SJCRH30 (cell line): ENCODE results near the gene COL5A1. TPM values are rescaled to one million over a fixed set of nuclear protein-coding genes. Genes with fewer than 3 reads are reported as not detected.

Source experiments
- DNase-seq, 2 experiments: peaks; one replicate each; pipeline ENCODE4 v3.0.0-alpha.2; 2015 to 2020
- H3K27ac ChIP-seq: fragments of 250-450 bp; sonication (Bioruptor Pico); 2 replicates; pipeline ENCODE4 v1.5.1; 2020; ENCODE audit warnings: mild to moderate bottlenecking, moderate library complexity
- H3K27me3 ChIP-seq: fragments of 250-450 bp; sonication (Bioruptor Pico); 2 replicates; pipeline ENCODE4 v1.5.1; 2020; ENCODE audit warnings: mild to moderate bottlenecking, moderate library complexity
- H3K36me3 ChIP-seq: fragments of 250-450 bp; sonication (Bioruptor Pico); 2 replicates; pipeline ENCODE4 v1.5.1; 2020; ENCODE audit warnings: mild to moderate bottlenecking, moderate library complexity
- H3K4me1 ChIP-seq: fragments of 250-450 bp; sonication (Bioruptor Pico); 2 replicates; pipeline ENCODE4 v1.5.1; 2020; ENCODE audit warnings: mild to moderate bottlenecking, moderate library complexity
- H3K4me3 ChIP-seq: fragments of 250-450 bp; sonication (Bioruptor Pico); 2 replicates; pipeline ENCODE4 v1.5.1; 2020; ENCODE audit warnings: mild to moderate bottlenecking, moderate library complexity
- H3K9me3 ChIP-seq: fragments of 250-450 bp; sonication (Bioruptor Pico); replicated peaks from 2 replicates; pipeline ENCODE4 v1.5.1; 2020; ENCODE audit warnings: mild to moderate bottlenecking, moderate library complexity
- total RNA-seq: library from RNA; depleted of rRNA; stranded (reverse); fragments of >200 nt; shearing (Covaris generic); gene quantifications from 2 replicates; pipeline ENCODE4 v1.2.3, GENCODE V29; 2014; rRNA removed

Gene COL5A1
- total RNA-seq: 30.9 and 32.1 TPM in 2 replicates

- Histone ChIP-seq H3K4me1 (peaks cover 52% of the 10 kb centered on the region), H3K4me3 (peak within 1 kb of the TSS; percentile 89), H3K27ac (peak within 1 kb of the TSS; percentile 67), H3K9me3 (no peaks in the 10 kb centered on the region), H3K36me3 (peaks cover 3% of the 10 kb centered on the region; the same call in 1 of the 2 replicates), H3K27me3 (no peaks in the 10 kb centered on the region)
- peak; percentile 95 to 96 for DNase-seq
Measured at GRCh38 chr9:134641173-134641989, at the start of gene COL5A1. Gene COL5A1 (plus strand): TSS chr9:134641803. CDS start chr9:134642188, 385 bp downstream.

DNA sequence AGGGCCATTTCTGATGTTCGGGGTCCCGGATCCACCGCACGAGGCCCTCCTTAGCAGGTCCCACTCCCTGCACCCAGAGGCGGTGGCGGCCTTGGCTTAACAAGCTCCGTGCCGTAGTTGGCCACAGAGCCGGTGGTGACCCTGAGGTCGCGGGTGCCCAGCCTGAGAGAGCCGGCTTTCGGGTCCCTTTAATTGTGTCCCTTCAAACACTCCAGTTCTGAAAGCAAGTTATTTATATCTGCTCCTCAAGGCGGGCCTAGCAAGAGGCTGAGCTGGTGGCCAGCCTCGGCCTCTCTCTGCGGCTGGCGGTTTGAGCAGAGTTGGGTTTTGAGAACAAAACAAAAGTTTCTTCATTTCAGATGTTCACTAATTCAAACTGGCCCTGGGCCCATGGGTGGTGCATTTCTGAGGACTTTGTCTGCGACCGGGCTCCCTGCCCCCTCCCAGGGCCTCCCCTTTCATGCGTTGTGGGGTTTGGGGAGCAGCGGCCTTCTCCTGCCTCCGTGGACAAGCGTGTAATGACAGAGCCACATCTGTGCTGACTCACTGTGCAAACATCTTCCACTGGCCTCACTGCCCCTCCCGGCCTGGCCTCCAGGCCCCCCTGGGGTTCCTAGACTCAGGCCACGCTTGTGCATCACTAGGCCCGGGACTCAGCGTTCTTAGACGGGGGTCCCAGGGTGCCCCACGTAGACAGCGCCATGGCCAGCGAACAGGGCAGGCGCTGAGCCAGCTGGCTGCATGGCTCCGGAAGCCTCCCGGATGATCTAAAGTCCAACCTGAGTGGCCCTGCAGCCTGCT, 49.4 kb upstream of the COL5A1 start:
- Histone ChIP-seq H3K9me3 (peaks cover 4% of the 10 kb centered on the region; the same call in 1 of the 2 replicates), H3K27ac (peak overlapping the region; percentile 7; the same call in 1 of the 2 replicates), H3K27me3 (no peaks in the 10 kb centered on the region), H3K4me1 (peaks cover 16% of the 10 kb centered on the region), H3K4me3 (no peak overlapping the region), H3K36me3 (no peaks in the 10 kb centered on the region)
- peak; percentile 60 to 62 for DNase-seq

- H3K27me3 ChIP-seq: no peaks in the 10 kb centered on the region
- DNase-seq: no peak
- peaks cover 4% of the 10 kb centered on the region; the same call in 1 of the 2 replicates for H3K9me3 ChIP-seq
- H3K4me3 ChIP-seq: no peak overlapping the region
- H3K36me3 ChIP-seq: no peaks in the 10 kb centered on the region
- H3K27ac ChIP-seq: peak overlapping the region; percentile 7; the same call in 1 of the 2 replicates
- peaks cover 16% of the 10 kb centered on the region for H3K4me1 ChIP-seq
Measured at GRCh38 chr9:134592819-134593200, 48.8 kb upstream of the COL5A1 start.

GRCh38 chr9:134593286-134594077, 48.1 kb upstream of the COL5A1 start:
- H3K4me3 ChIP-seq: no peak overlapping the region
- no peaks in the 10 kb centered on the region for H3K36me3 ChIP-seq
- peaks cover 16% of the 10 kb centered on the region for H3K4me1 ChIP-seq
- H3K9me3 ChIP-seq: peaks cover 4% of the 10 kb centered on the region; the same call in 1 of the 2 replicates
- no peak for DNase-seq
- H3K27ac ChIP-seq: no peak overlapping the region
- H3K27me3 ChIP-seq: no peaks in the 10 kb centered on the region

GRCh38 chr9:134594078-134594941, 47.3 kb upstream of the COL5A1 start:
- DNase-seq: no peak
- Histone ChIP-seq H3K27ac (no peak overlapping the region), H3K27me3 (no peaks in the 10 kb centered on the region), H3K4me1 (peaks cover 16% of the 10 kb centered on the region), H3K36me3 (no peaks in the 10 kb centered on the region), H3K9me3 (peaks cover 4% of the 10 kb centered on the region; the same call in 1 of the 2 replicates), H3K4me3 (no peak overlapping the region)

- peaks cover 4% of the 10 kb centered on the region; the same call in 1 of the 2 replicates for H3K9me3 ChIP-seq
- no peaks in the 10 kb centered on the region for H3K27me3 ChIP-seq
- H3K4me1 ChIP-seq: peaks cover 16% of the 10 kb centered on the region
- H3K27ac ChIP-seq: no peak overlapping the region
- H3K4me3 ChIP-seq: no peak overlapping the region
- H3K36me3 ChIP-seq: no peaks in the 10 kb centered on the region
- peak in 1 of 2 experiments; percentile 0 for DNase-seq
Measured at GRCh38 chr9:134595014-134595413, 46.6 kb upstream of the COL5A1 start.

DNA sequence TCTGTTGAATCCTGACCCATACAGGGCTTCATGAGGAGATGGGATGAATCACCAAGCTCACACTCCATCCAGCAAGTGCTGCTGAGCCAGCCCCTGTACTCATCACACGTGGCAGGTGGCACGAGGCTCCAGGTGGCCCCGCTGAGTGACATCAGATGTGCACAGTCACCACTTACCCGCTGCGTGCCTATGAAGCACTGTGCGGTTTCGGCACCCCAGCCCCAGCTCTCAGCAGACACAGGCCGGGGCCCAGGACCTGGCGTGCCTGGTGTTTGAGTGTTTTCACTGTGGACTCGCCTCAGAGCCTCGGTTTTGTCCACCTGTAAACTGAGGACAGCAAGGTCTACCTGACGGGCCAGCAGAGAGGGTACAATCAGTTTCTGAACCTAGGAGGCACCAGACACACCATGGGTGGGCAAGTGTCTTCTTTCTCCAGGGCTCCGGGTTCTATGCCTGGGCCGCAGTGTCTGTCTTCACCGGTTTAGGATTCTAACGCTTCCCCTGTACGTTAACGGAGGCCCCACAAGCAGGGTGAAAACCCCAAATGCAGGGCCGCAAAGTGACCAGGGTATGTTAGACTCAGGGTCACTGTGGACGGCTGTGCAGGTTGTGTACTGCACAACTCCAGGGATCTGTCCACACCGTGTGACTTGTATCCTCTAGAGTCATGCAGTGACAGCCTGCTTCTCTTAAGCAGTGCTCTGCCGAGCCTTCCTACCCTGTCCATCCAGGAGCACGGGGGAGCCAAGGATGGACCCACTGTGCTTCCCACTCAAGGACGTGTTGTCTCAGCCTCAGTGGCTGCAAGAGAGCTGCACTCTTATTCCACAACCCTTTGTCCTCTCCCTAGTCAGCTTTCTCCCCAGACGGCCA, 44.3 kb upstream of the COL5A1 start:
- DNase-seq: no peak

DNA sequence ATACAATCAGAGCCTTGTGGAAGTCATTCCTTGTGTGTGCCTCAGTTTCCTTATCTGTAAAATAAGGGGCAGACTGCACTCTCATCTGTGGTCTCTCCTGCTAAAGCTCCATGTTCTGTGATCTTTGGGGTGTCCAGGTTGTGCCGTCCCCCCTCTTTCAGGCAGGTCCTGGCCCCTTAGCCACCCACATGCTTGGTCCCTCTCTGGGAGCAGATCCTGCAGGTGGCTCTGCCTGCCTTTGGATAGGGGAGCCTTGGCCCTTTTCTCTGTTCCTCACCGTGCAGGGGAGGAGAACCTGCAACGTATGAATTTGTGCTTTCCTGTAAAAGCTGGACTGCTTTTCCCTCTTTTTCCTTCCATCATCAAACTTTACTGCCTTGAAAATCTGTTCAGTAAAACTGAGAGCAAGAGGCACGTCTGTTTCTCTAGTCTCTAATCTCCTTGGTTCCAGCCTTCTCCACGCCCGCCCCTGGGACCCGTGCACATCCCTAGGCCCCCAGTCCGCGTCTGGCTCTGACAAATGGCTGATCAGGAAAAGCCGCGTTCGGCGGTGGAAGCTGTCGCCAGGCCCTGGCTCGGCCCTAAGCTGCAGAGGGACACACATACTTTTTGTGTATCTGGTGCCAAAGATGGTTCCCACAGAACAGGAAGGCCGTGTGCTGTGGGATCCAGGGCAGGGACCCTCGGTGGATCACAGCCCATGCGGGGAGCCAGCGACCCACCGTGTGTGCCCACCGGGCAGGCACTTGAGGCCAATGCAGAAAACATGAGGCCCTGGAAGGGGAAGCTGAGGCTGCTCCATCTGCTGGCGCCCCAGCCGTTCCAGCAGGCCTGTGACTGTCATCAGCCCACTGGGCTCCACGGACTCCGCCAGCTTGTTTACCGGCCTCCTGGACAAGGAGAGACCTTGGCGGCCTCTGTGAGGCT, 43.4 kb upstream of the COL5A1 start:
- Histone ChIP-seq H3K4me1 (peaks cover 9% of the 10 kb centered on the region), H3K27me3 (no peaks in the 10 kb centered on the region), H3K9me3 (peaks cover 4% of the 10 kb centered on the region; the same call in 1 of the 2 replicates), H3K36me3 (no peaks in the 10 kb centered on the region), H3K4me3 (no peak overlapping the region), H3K27ac (no peak overlapping the region)
- DNase-seq: no peak

More for the DNA sequence above, 44.3 kb upstream of the COL5A1 start:
- Histone ChIP-seq H3K4me3 (no peak overlapping the region), H3K4me1 (peaks cover 11% of the 10 kb centered on the region), H3K36me3 (no peaks in the 10 kb centered on the region), H3K27me3 (no peaks in the 10 kb centered on the region), H3K9me3 (peaks cover 4% of the 10 kb centered on the region; the same call in 1 of the 2 replicates), H3K27ac (no peak overlapping the region)

DNA sequence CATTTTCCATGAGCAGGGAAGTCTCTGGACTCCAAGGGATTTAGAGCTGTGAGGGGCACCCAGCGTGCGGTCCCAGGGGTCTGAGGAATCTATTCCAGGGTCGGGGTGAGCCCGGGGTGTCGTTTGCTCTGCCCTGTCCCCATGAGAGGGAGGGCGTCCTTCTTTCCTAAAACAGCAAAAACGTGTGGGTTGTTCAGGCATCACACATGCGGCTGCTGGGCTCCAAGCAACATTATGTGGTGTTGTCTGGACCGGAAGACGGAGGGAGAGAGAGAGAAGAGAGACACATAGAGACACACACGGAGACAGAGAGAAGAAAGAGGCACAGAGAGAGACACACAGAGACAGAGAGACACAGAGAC, 42.7 kb upstream of the COL5A1 start:
- Histone ChIP-seq H3K4me3 (no peak overlapping the region), H3K27ac (no peak overlapping the region), H3K27me3 (no peaks in the 10 kb centered on the region), H3K36me3 (no peaks in the 10 kb centered on the region), H3K9me3 (peaks cover 4% of the 10 kb centered on the region; the same call in 1 of the 2 replicates), H3K4me1 (peaks cover 9% of the 10 kb centered on the region)
- no peak for DNase-seq

DNA sequence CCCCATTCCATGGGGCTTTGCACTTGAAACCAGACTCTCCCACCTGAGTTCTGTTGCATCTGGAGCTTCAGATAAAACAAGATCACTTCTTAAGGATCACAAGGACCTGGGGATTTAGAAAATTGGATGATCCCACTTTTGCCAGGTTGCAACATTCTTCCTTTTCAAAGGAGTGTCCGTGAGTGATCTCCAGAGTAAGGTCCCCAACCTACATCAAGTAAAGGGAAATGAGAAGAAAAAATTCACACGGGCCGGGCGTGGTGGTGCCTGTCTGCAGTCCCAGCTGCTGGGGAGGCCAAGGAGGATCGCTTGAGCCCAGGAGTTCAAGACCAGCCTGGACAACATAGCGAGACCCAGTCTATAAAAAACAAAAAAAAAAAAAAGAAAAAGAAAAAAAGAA, 41.2 kb upstream of the COL5A1 start:
- H3K4me1 ChIP-seq: peaks cover 9% of the 10 kb centered on the region
- no peak overlapping the region for H3K4me3 ChIP-seq
- no peak for DNase-seq
- no peak overlapping the region for H3K27ac ChIP-seq
- no peaks in the 10 kb centered on the region for H3K27me3 ChIP-seq
- H3K9me3 ChIP-seq: peaks cover 4% of the 10 kb centered on the region; the same call in 1 of the 2 replicates
- H3K36me3 ChIP-seq: no peaks in the 10 kb centered on the region

GRCh38 chr9:134600836-134601638, 40.6 kb upstream of the COL5A1 start:
- H3K4me1 ChIP-seq: peaks cover 9% of the 10 kb centered on the region
- H3K9me3 ChIP-seq: no peaks in the 10 kb centered on the region
- DNase-seq: no peak
- H3K4me3 ChIP-seq: no peak overlapping the region
- no peak overlapping the region for H3K27ac ChIP-seq
- H3K36me3 ChIP-seq: no peaks in the 10 kb centered on the region
- H3K27me3 ChIP-seq: no peaks in the 10 kb centered on the region
